ENCODE data around the gene ALK.

ALK gene

GRCh38 chr2:29239209-29239960 lies 682.0 kb downstream of the ALK start:
- no peak for DNase-seq

- no peak for DNase-seq
Measured at GRCh38 chr2:29238497-29238896, 682.9 kb downstream of the ALK start.

- no peak for DNase-seq
Measured at GRCh38 chr2:29236074-29236473, 685.3 kb downstream of the ALK start.

- no peak for DNase-seq
Measured at GRCh38 chr2:29235411-29235810, 686.0 kb downstream of the ALK start.

DNA sequence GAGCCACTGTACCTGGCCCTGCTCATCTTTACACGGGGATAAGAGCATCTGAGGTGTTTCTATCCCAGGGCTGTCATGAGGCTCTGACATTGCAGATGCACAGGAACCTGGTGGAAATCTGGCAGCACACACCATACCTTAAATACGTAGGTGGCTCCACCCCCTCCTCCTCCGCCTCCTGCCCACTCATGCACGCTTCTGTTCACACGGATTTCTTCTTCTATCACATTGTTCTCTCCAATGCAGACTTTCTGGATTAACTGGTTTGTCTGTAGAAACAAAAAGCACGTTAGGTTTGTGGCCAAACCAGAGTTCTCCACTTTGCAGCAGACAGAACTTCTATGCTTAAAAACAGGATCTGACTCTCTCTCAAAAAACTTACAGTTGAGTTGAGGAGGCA lies 688.0 kb downstream of the ALK start:
- DNase-seq: no peak

- no peak for DNase-seq
Measured at GRCh38 chr2:29232041-29232440, 689.3 kb downstream of the ALK start.

DNA sequence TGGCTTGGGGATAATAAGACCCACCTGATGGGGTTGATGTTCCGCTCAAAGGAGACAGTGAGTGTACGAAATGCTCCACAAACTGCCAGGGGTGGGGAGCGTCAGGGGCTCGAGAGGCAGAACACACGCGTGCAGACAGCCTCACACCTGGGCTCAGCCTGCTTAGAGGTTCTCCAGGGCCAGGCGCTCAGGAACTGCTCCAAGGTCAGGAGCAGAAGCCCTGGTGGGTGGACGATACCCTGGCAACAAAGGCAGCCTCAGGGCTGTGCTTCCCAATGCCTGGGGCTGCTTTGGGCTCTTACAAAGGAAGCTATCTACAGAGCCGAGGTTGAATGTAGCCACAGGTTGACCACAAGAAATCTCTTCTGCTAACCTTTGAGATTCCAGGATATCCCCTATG lies 691.7 kb downstream of the ALK start:
- no peak for DNase-seq

DNA sequence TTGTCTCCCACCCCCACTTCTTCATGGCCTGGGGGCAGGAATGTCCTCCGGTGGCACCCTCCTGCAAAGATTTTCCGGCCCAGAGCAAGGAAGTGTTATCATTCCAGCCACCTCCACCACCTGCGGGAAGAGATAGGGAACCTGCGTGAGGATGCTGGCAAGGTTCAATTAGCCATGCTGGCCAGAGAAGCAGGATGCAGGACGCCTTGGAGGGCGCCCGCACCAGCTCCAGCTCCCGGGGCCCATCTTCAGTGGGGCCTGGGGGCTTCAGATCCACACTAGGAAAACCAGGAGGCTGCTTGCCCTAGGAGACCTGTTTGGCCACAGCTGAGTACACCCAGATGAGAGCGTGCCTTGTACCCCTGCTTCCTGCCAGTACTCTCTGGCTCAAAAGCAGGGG lies 692.4 kb downstream of the ALK start:
- DNase-seq: no peak

- DNase-seq: no peak
Measured at GRCh38 chr2:29227935-29228675, 693.3 kb downstream of the ALK start.

DNA sequence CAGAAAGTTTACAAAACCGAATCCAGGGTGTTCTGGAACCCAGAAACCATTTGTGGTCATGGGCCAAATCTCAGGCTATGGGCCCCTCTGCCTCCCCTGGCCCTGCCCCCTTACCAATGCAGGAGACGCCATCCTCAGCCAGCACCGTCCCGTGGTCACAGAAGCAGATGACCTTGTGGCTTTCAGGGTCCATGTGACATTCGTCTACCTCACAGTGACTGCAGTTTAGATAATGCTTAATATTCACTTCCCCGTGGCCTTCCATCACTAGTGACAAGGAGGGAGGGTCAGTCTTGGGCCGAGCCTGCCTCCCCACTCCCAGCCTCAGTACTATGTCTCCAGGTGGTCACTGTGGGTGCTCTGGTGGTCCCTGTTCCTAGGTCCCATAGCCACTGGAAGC lies 694.6 kb downstream of the ALK start:
- no peak for DNase-seq

GRCh38 chr2:29226375-29226774 lies 695.0 kb downstream of the ALK start:
- DNase-seq: no peak

DNA sequence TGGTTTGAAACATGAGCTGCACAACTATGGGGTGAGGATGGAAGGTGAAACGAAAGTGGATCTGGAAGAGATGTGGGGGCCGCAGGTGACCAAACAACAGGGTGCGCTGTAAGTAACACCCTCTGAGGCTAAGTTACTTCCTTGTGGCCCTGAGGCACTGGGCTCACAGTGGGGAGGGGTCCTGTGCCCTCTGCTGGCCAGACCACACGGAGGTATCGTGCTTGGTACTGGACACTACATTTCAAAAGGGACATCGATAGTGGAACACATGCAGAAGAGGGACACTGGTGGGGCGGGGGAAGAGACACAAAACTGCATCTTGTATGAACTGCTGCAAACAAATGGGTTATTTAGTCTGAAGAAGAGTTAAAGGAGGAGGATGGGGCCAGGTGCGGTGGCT lies 695.6 kb downstream of the ALK start:
- DNase-seq: no peak

DNA sequence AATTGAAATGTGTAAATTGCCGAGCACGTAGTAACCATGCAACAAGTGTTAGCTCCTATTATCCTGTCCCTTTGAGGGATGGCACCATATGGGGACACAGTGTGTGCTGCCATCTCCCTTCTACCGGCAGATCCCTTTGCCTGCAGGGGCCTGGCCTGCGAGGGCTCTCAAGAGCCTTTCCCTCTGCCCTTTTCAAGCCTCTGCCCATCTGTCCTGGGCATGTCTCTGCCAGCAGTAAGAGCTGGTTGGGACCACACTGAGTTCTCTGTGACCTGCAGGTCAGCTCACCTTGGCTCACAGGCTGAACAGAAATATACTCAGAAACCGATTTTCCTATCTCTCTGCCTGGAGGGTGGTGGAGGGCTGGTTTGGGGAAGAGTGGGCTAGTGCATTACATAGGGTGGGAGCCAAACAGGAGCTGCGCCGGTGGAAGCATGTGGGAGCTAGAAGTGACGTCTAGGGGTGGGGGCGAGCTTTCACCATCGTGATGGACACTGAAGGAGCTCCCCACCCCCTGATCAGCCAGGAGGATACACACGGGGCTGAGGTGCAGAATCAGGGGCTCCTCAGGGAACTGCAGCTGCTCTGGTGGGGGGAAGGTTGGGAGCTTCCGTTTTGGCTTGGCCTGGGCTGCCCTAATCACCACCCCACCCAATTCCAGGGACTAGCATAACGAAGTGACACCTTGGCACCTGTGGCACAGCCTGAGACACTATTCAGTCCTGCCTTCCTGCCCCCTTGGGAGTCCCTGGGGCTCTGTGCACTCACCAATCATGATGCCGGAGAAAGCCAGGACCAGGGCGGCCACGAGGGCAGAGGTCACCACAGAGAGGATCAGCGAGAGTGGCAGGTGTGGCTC lies 696.5 kb downstream of the ALK start:
- no peak for DNase-seq

DNA sequence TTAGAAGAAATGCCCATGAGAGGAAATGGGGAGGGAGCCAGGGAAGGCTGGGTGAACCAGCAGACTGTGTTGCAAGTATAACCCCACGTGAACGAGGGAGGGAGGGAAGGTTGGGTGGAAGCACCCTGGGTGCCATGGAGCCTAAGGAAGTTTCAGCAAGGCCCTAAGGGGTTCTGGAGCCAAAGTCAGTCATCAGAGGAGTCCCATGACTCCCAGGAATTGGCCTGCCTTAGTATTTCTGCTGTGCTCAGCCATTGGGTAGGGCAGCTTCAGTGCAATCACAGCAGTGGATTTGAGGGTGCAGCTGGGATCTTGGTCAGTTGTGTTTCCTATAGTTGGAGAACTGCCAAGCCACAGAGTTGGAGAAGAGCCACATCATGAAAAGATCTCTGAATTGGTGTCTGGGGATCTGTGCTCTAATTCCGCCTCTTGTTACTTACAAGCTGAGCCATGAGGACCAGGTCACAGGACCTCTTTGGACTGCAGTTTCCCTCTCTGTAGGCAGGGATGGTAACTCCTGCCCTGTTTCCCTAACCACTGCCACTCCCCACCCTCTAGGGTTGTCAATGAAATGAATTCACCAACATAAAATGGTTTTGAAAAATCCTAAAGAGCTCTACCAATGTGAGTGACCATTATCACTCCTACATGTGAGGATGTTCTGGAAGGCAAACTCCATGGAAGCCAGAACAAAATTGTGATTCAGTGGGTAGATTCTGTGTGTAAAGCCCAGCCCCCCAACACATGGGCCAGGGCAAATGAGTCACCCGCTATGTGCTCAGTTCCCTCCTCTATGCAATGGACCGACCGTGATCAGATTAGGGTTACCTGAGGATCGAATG lies 697.3 kb downstream of the ALK start:
- DNase-seq: no peak

- DNase-seq: no peak
Measured at GRCh38 chr2:29223257-29223656, 698.1 kb downstream of the ALK start.

DNA sequence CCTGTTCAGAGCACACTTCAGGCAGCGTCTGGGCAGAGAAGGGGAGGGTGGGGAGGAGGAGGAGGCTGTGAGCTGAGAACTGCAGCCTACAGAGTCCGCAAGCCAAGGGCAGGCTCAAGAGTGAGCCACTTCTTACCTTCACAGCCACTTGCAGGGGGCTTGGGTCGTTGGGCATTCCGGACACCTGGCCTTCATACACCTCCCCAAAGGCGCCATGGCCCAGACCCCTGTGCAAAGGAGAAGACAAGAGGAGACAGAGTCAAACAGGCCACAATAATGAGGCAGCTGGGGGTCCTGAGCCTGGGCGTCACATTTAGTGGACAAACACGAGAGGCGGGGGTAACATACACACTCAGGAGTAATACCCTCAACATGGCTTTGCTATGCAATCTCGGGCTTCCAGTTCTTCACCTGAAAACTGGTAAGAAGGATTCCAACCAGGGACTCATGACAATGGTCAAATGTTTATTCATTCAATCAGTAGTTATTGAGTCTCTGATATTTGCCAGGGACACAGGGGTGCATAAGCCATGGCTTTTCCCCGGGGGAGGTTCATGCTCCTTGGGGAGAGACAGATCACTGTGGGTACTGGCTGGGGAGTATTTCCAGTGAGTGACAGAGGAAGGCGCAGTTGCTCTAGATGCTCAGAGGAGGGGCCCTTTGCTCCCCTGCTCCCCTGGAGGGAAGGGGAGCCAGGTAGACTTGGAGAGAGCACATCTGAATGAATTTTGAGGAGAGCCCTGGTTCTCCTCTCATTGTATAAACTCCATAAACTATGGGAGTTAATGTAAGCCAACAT lies 698.8 kb downstream of the ALK start:
- DNase-seq: no peak

DNA sequence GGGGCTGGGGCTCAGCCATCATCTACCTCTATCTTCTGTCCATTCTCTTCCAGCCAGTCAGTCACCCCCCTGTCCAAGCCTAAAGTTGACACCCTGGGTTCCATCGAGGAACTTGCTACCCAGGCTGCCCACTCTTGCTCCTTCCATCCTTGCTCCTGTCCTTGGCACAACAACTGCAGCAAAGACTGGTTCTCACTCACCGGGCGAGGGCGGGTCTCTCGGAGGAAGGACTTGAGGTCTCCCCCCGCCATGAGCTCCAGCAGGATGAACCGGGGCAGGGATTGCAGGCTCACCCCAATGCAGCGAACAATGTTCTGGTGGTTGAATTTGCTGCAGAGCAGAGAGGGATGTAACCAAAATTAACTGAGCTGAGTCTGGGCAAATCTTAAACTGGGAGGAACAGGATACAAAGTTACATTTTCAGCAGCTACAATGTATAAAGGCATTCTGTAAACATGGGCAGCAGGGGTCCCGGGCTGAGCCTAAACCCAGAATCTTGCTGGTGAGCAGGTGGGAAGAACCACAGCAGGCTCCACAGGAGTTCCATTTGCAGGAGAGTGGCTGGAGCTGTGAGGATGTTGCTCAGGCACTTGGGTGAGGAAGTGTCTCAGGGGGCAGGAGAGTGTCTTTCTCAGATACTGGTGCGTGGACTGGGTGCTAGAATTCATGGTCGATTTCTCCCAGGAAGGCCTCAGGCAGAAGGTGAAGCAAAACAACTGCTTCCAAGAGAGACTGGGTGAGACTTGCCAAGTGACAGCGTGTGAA lies 700.7 kb downstream of the ALK start:
- DNase-seq: no peak

GRCh38 chr2:29219374-29219773 lies 702.0 kb downstream of the ALK start:
- DNase-seq: no peak

GRCh38 chr2:29218550-29219125 lies 702.7 kb downstream of the ALK start:
- no peak for DNase-seq

DNA sequence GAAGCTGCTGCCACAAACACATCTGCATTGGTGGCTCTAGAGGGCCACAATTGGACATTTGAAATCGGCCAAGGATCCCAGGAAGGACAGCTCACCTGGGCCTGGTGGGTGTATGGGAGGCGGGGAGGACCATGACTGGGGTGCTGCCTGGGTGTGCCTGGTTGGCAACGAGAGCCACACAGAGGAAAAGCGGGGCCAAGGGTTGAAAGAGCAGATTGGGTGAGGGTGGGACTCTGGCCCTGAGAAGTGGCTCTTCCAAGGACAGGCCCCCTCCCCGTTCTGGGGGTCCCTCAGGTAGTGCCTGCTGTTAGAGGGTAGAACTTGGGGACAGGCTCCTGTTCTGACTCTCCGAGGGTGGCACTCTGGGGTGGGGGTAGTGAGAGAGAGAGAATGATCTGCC lies 703.3 kb downstream of the ALK start:
- no peak for DNase-seq

DNA sequence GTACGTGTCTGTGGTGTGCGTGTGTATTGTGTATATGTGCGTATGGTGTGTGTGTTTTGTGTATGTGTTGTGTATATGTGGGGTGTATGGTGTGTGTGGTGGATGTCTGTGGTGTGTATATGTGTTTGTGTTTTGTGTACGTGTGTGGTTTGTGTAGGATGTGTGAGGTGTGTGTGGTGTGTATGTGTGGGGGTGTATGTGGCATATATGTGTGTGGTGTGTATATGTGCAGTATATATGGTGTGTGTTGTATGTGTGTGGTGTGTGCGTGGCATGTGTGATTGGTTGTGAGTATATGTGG lies 704.8 kb downstream of the ALK start:
- DNase-seq: no peak

Measured in activated gamma-delta T cell (primary cell).